Chondrocyte (in vitro differentiated cells): ENCODE results near the gene RABEPK. TPM values are rescaled to one million over a fixed set of nuclear protein-coding genes. Genes with fewer than 3 reads are reported as not detected.
"Not testable (repeated sequence)": the region's sequence is repeated elsewhere in the genome, so short reads cannot be mapped to it uniquely, and the experiment has no call there.

Experiments used
- DNase-seq: peaks from one replicate; pipeline ENCODE4 v3.0.0; 2021; ENCODE audit warnings: mixed read lengths, low spot score
- H3K27ac Mint-ChIP-seq: one replicate; pipeline ENCODE4 v1.8.0; 2021; ENCODE audit warnings: mild to moderate bottlenecking, moderate library complexity, mixed read lengths; ENCODE audit not compliant: unreplicated experiment
- H3K27me3 Mint-ChIP-seq: 2 replicates; pipeline ENCODE4 v1.8.0; 2021; ENCODE audit warnings: low read depth, mixed read lengths
- H3K36me3 Mint-ChIP-seq: 2 replicates; pipeline ENCODE4 v1.8.0; 2021; ENCODE audit warnings: low read depth, mixed read lengths
- H3K4me1 Mint-ChIP-seq: 2 replicates; pipeline ENCODE4 v1.8.0; 2021; ENCODE audit warnings: low read depth, mild to moderate bottlenecking, mixed read lengths
- H3K4me3 Mint-ChIP-seq: one replicate; pipeline ENCODE4 v1.8.0; 2021; ENCODE audit warnings: mild to moderate bottlenecking, moderate library complexity, mixed read lengths; ENCODE audit not compliant: unreplicated experiment
- H3K9me3 Mint-ChIP-seq: 2 replicates; pipeline ENCODE4 v1.8.0; 2021; ENCODE audit warnings: low read depth, mixed read lengths
- CTCF ChIP-seq: fragments of 200-600 bp; sonication (generic); IDR thresholded peaks from 2 replicates; pipeline ENCODE4 v1.5.0; 2021; ENCODE audit warnings: antibody characterized with exemption, mild to moderate bottlenecking, moderate library complexity
- total RNA-seq: library from RNA; stranded (reverse); gene quantifications from 3 replicates; pipeline ENCODE4 v1.2.1, GENCODE V29; 2021

The RABEPK gene
- total RNA-seq, 1 donor from 2014 or later: 27.0 TPM

DNA sequence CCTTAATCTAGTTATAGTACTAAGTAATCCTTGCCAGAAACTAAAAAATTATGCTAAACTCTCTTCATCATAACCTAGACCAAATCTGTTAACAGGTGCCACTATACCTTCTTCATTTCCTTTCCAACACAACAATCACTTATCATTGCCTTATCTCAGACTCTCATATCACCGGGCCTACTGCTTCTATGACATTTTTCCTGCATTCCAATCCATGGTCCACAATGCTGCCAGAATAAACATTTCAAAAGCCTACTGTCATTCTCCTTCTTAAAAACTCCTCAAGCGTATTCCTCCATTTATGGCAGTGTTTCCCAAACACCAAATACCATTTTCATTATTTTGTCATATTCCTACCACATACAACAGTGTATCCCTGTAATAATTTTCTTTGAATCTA, 17.3 kb upstream of the RABEPK start:
- TF ChIP-seq CTCF: no peak
- Mint-ChIP-seq H3K36me3 (no peaks in the 10 kb centered on the region), H3K27ac (peak overlapping the region; percentile 67), H3K4me1 (peaks cover 42% of the 10 kb centered on the region), H3K4me3 (peak overlapping the region; percentile 10), H3K9me3 (no peaks in the 10 kb centered on the region), H3K27me3 (no peaks in the 10 kb centered on the region)
- DNase-seq: no peak

- Mint-ChIP-seq H3K27me3 (no peaks in the 10 kb centered on the region), H3K27ac (peak overlapping the region; percentile 67), H3K4me1 (peaks cover 47% of the 10 kb centered on the region), H3K9me3 (no peaks in the 10 kb centered on the region), H3K36me3 (no peaks in the 10 kb centered on the region), H3K4me3 (peak overlapping the region; percentile 10)
- no peak for DNase-seq
- no peak for TF ChIP-seq CTCF
Measured at GRCh38 chr9:125183561-125183960, 16.8 kb upstream of the RABEPK start.

DNA sequence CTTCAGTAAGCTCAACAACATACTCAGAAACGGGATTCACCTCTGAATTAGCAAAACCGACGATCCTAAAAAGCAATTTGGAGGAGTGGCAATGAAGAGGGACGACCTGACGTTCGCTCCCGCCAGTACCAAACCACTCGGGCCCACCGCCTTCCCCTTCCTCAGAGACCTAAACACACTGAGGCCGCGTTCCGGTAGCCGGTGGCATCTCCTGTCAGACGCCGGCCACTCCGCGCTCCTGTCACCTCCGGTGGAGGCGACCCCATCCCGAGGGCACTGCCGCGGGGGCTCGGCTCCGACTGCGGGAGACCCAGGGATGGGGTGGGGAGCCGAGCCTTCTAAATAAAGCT, 11.4 kb upstream of the RABEPK start:
- Mint-ChIP-seq H3K4me1 (peaks cover 39% of the 10 kb centered on the region), H3K9me3 (no peaks in the 10 kb centered on the region), H3K27me3 (no peaks in the 10 kb centered on the region), H3K36me3 (no peaks in the 10 kb centered on the region), H3K4me3 (peak overlapping the region; percentile 89), H3K27ac (peak overlapping the region; percentile 92)
- DNase-seq: peak; percentile 91
- TF ChIP-seq CTCF: no peak

DNA sequence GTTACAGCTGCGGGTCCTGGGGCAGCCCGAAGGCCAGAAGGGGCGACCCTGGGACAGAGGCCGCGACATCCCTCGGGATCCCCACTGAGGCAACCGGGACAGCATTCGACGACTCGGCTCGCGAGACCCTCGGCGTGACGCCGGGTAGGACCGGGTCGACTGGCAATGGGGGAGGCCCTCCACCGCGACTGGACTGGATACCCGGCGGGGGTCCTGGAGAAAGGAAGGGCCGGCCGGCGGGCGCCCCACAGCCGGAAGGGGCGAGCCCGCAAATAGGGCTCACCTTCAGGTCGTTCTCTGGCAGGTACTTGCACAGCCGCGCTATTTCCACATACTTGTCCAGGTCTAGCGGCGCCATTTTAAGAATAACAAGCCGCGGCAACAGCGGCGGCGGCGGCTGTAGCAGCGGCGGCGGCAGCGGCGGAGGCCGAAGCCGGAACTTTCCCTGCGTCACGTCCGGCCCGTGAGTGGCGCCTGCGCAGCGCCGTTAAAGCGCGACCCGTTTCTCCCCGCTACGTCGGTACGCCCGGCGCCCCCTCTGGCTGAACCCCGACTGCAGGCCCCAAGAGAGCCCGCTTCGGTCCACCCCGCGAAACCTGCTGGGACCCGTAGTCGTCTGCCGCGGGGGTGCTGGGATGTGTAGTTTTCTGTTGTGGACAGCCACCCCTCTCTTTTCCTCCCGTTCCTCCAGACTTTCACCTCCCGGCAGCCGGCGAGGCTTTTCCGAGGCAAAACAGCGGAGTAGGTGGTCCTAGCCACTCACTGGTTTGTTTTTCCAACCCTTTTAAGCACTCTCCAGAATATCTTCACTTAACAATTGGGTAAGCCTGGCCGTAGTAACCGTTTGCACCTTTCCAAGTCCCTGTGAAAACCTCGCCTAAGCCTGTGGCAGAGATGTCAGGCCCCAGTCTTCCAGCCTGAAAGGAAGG, 10.7 kb upstream of the RABEPK start, which contains the start of gene PPP6C:
Gene PPP6C, minus strand, starts transcription at position 443 of the 929 bp plus-strand sequence. Its CDS starts 85 bp downstream, at position 358.
- TF ChIP-seq CTCF: peak; percentile 77
- H3K4me1 Mint-ChIP-seq: peaks cover 34% of the 10 kb centered on the region
- H3K27ac Mint-ChIP-seq: peak within 1 kb of the TSS; percentile 92
- H3K36me3 Mint-ChIP-seq: no peaks in the 10 kb centered on the region
- no peaks in the 10 kb centered on the region for H3K27me3 Mint-ChIP-seq
- DNase-seq: peak; percentile 99
- H3K4me3 Mint-ChIP-seq: peak within 1 kb of the TSS; percentile 89
- H3K9me3 Mint-ChIP-seq: no peaks in the 10 kb centered on the region

DNA sequence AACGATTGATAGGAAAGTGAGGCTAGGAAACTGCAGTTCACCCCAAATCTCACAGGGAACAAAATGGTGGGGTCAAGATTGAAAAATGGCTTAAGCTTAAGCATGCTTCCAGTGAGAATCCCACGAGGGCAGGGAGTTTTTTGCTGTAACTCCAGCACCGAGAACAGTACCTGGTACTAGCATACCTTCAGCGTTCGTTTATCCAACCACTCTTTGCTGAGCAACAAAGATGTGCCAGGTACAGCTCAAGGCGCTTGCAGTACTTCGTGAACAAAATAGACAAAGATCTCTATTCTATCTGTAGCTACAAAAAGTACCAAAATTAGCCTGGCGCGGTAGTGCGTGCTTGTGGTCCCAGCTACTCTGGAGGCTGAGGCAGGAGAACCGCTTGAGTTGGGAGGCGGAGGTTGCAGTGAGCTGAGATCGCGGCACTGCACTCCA, 10.0 kb upstream of the RABEPK start:
- H3K27ac Mint-ChIP-seq: peak overlapping the region; percentile 92
- no peak for TF ChIP-seq CTCF
- H3K4me3 Mint-ChIP-seq: peak overlapping the region; percentile 89
- H3K36me3 Mint-ChIP-seq: no peaks in the 10 kb centered on the region
- no peaks in the 10 kb centered on the region for H3K27me3 Mint-ChIP-seq
- no peaks in the 10 kb centered on the region for H3K9me3 Mint-ChIP-seq
- no peak for DNase-seq
- peaks cover 34% of the 10 kb centered on the region for H3K4me1 Mint-ChIP-seq

- H3K27me3 Mint-ChIP-seq, DNase-seq, H3K27ac Mint-ChIP-seq, H3K4me3 Mint-ChIP-seq, H3K36me3 Mint-ChIP-seq, H3K9me3 Mint-ChIP-seq: not testable (repeated sequence)
- peaks cover 13% of the 10 kb centered on the region for H3K4me1 Mint-ChIP-seq
Measured at GRCh38 chr9:125194466-125194865, 5.9 kb upstream of the RABEPK start.

DNA sequence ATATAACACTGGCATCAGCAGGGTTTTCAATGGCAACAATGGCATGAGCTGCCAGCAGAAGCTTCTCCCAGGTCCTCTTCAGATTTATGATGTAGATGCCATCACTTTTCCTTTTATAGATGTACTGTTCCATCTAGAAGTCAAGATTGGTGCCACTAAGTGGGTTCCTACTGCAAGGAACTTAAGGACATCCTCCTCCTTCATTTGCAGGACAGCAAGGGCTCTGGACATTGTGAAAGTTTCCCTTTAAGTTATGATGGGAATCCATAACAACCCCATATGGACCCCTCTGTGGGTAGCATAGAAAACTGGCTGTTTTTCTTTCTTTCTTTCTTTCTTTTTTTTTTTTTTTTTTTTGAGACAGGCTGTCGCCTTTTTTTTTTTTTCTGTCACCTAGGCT, 4.8 kb upstream of the RABEPK start:
- not testable (repeated sequence) for DNase-seq, H3K4me1 Mint-ChIP-seq, H3K9me3 Mint-ChIP-seq, H3K36me3 Mint-ChIP-seq, H3K4me3 Mint-ChIP-seq, H3K27me3 Mint-ChIP-seq, H3K27ac Mint-ChIP-seq
